BLaER1 treated with 17β-estradiol and CSF1 and Interleukin-3, amounts not matched to agents 10 nM and 100 nM (cell line): ENCODE results near the gene USP31.

ENCODE experiments used
- H3K27ac ChIP-seq, 11 experiments: shearing (Covaris generic); formaldehyde crosslinking; 2 replicates each; pipeline ENCODE4 v1.8.1; 2022
- H3K27me3 ChIP-seq, 11 experiments: shearing (Covaris generic); formaldehyde crosslinking; 2 replicates each; pipeline ENCODE4 v1.8.1; 2022
- H3K36me3 ChIP-seq, 11 experiments: shearing (Covaris generic); formaldehyde crosslinking; 2 replicates each; pipeline ENCODE4 v1.8.1; 2022
- H3K4me1 ChIP-seq, 10 experiments: shearing (Covaris generic); formaldehyde crosslinking; 2 replicates each; pipeline ENCODE4 v1.8.1; 2022
- H3K4me2 ChIP-seq, 11 experiments: shearing (Covaris generic); formaldehyde crosslinking; 2 replicates each; pipeline ENCODE4 v1.8.1; 2022
- H3K4me3 ChIP-seq, 10 experiments: shearing (Covaris generic); formaldehyde crosslinking; 2 replicates each; pipeline ENCODE4 v1.8.1; 2022
- H3K9ac ChIP-seq, 11 experiments: shearing (Covaris generic); formaldehyde crosslinking; 2 replicates each; pipeline ENCODE4 v1.8.1; 2022
- H3K9me3 ChIP-seq, 11 experiments: shearing (Covaris generic); formaldehyde crosslinking; replicated peaks in 1 of 11; 2 replicates each; pipeline ENCODE4 v1.8.1; 2022
- H4K20me1 ChIP-seq, 11 experiments: shearing (Covaris generic); formaldehyde crosslinking; 2 replicates each; pipeline ENCODE4 v1.8.1; 2022
- Cebpa-rat ChIP-seq, 11 experiments: shearing (Covaris generic); IDR thresholded peaks; 2 replicates each; pipeline ENCODE4 v1.8.1; 2022

Gene USP31

DNA sequence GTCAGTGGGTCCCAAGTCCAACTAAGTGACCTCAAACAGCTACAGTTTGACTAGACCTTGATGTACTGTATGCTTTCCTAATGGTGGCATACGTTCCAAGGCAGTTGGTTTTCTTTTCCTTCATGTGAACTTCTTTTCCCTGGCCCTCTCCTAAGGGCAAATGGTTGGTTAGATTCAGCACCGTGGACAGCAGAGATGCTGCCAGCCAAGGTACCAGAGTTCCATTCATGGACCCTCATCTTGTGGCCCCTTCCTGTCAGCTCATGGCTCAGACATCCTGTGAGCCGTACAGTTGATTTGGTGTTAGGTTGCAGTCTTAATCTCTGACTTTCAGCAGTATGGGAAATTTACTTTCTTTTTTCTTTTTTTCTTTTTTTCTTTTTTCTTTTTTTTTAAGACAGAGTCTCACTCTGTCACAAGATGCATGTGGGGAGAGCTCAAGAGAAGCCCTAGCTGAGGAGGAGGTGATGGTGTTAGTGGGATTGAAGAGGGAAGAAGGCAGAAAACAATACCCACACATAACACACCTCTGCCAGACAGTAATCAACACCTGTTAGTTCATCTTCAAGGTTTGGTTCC, 122.4 kb downstream of the USP31 start:
- Histone ChIP-seq H4K20me1 (peaks cover 0 to 4% (median 0%) of the 10 kb centered on the region in 11 experiments; a peak in 1 of 22 replicates), H3K36me3 (no peaks in the 10 kb centered on the region), H3K27me3 (no peaks in the 10 kb centered on the region; a peak in 1 of 22 replicates), H3K4me3 (no peak overlapping the region), H3K27ac (no peak overlapping the region), H3K9me3 (no peaks in the 10 kb centered on the region), H3K4me2 (no peak overlapping the region), H3K9ac (no peak overlapping the region), H3K4me1 (no peaks in the 10 kb centered on the region)
- no peak for TF ChIP-seq Cebpa-rat (IDR thresholded peaks at IDR 0.05)

DNA sequence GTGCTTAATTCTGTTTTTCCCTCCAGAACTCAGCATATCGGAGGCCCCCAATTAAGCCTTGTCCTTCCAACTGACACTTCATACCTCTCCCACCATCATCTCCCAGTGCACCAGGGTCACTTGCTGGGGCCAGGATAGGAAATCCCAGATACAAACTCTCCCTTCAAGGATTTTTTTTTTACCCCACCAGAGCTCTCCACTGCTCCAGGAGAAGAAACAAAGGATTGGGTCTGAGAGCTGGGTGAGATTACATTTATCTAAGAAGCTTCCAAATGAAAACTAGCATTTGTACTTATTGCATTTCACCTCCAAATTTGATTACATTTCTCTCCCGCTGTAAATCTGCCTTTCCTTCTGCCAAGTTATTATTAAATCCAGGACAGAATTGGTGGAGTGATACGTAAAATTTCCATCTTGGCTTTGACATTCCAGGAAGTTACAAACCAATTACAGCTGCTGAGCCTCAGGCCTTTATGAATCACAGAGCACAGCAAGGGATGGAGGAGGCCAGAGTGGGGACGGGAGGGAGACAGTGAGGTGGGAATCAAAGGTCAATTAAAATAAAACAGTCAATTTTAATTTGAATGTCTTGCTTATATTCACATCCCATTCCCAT, 123.5 kb downstream of the USP31 start:
- Histone ChIP-seq H3K27ac (no peak overlapping the region), H3K9me3 (no peaks in the 10 kb centered on the region), H4K20me1 (peaks cover 0 to 4% (median 0%) of the 10 kb centered on the region in 11 experiments; a peak in 1 of 22 replicates), H3K4me3 (no peak overlapping the region), H3K4me2 (no peak overlapping the region), H3K9ac (no peak overlapping the region), H3K27me3 (no peaks in the 10 kb centered on the region; a peak in 1 of 22 replicates), H3K36me3 (no peaks in the 10 kb centered on the region), H3K4me1 (no peaks in the 10 kb centered on the region)
- no peak for TF ChIP-seq Cebpa-rat (IDR thresholded peaks at IDR 0.05)

DNA sequence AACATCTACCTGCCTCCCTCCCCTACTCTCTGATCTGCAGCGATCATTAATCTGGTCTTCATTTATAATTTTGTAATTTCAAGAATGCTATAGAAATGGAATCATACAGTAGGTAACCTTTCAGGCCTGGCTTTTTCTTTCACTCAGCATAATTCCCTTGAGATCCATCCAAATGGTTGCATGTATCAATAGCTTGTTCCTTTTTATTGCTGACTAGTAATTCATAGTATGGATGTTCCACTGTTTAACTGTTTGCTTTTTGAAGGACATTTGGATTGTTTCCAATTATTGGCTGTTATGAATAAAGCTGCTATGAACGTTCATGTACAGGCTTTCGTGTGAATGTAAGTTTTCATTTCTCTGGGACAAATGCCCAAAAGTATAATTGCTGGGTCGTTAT, 125.2 kb downstream of the USP31 start:
- Histone ChIP-seq H3K36me3 (no peaks in the 10 kb centered on the region), H3K4me2 (no peak overlapping the region), H3K4me1 (no peaks in the 10 kb centered on the region), H4K20me1 (peaks cover 0 to 4% (median 0%) of the 10 kb centered on the region in 11 experiments; a peak in 1 of 22 replicates), H3K4me3 (no peak overlapping the region), H3K9ac (no peak overlapping the region), H3K27me3 (no peaks in the 10 kb centered on the region; a peak in 1 of 22 replicates), H3K27ac (no peak overlapping the region), H3K9me3 (peaks cover 0 to 6% (median 0%) of the 10 kb centered on the region in 11 experiments; a peak in 2 of 22 replicates)
- no peak for TF ChIP-seq Cebpa-rat (IDR thresholded peaks at IDR 0.05)

DNA sequence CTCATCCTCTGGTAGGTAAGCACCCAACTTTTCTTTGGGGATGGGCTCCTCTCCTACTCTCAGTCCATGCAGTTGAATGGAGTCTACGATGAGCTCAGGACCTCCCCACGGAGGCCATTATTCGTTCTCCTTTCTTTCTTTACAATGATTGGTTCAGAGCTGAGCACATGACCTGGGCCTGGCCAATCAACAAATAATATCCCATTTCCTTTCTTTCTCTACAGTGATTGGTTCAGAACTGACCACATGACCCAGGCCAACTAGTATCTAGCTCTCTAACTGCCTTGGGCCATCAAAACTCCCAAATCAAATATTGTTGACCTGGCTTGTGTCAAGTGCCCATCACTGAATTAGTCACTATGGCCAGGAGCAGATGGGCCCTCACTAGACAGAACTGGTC, 129.2 kb downstream of the USP31 start:
- Histone ChIP-seq H4K20me1 (no peaks in the 10 kb centered on the region), H3K27me3 (no peaks in the 10 kb centered on the region), H3K9me3 (peaks cover 0 to 6% (median 0%) of the 10 kb centered on the region in 11 experiments; a peak in 2 of 22 replicates), H3K9ac (no peak overlapping the region), H3K36me3 (no peaks in the 10 kb centered on the region), H3K4me3 (no peak overlapping the region), H3K4me1 (peaks cover 0 to 12% (median 9%) of the 10 kb centered on the region in 10 experiments; a peak in 14 of 20 replicates), H3K4me2 (no peak overlapping the region), H3K27ac (no peak overlapping the region)
- TF ChIP-seq Cebpa-rat (IDR thresholded peaks at IDR 0.05), result no peak

DNA sequence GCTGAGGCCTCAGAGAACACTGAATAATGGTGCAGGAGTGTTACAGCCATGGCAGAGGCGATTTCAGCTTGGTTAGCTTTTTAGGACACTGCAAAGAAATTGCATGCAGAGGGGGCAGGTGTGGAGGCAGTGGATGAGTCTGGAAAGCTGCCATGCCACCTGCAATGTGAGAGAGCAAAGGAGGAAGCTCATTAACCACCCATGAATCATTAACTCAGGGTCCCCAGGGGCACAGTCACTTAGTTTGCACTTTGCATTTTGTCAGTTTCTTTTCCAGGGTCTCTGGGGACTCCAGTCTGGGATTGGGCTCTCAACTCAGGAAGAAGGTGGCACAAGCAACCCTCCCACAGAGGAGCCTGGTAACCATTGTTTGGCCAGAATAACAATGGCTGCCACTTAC, 132.9 kb downstream of the USP31 start:
- H3K4me2 ChIP-seq, result peak overlapping the region in 8 of 11 experiments; percentile 9 to 42 (median 32); a peak in 12 of 22 replicates
- peaks cover 0 to 6% (median 0%) of the 10 kb centered on the region in 11 experiments; a peak in 2 of 22 replicates for H3K9me3 ChIP-seq
- no peaks in the 10 kb centered on the region for H3K27me3 ChIP-seq
- TF ChIP-seq Cebpa-rat (IDR thresholded peaks at IDR 0.05), result no peak
- H3K9ac ChIP-seq, result no peak overlapping the region
- H3K4me3 ChIP-seq, result no peak overlapping the region
- peaks cover 8 to 15% (median 10%) of the 10 kb centered on the region in 10 experiments; a peak in 15 of 20 replicates for H3K4me1 ChIP-seq
- H4K20me1 ChIP-seq, result no peaks in the 10 kb centered on the region
- H3K36me3 ChIP-seq, result no peaks in the 10 kb centered on the region
- no peak overlapping the region for H3K27ac ChIP-seq

- TF ChIP-seq Cebpa-rat (IDR thresholded peaks at IDR 0.05), result no peak
- Histone ChIP-seq H3K4me1 (peaks cover 8 to 15% (median 10%) of the 10 kb centered on the region in 10 experiments; a peak in 15 of 20 replicates), H3K9ac (no peak overlapping the region), H3K4me2 (peak overlapping the region in 2 of 11 experiments; percentile 34 to 35; a peak in 2 of 22 replicates), H3K36me3 (no peaks in the 10 kb centered on the region), H4K20me1 (no peaks in the 10 kb centered on the region), H3K27ac (no peak overlapping the region), H3K27me3 (no peaks in the 10 kb centered on the region), H3K9me3 (peaks cover 0 to 6% (median 0%) of the 10 kb centered on the region in 11 experiments; a peak in 2 of 22 replicates), H3K4me3 (no peak overlapping the region)
Measured at GRCh38 chr16:23015580-23015979, 133.7 kb downstream of the USP31 start.

DNA sequence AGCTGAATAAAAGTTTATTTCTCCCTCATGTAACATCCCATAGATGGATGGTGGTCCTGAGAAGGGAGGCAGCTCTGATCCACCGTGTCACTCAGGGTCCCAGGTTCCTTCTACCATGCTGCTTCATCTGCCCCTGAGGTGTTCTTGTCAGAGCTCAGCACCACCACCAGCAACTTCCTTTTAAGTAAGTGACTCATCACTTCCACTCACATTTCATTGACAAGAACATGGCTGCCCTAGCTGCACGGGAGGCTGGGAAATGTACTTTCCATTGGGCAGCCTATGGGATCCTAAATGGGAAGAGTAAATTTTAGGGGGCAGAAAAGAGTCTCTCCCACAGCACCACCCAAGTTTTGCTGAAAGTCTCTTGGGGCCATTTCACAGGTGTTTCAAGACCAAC, 134.7 kb downstream of the USP31 start:
- no peak for TF ChIP-seq Cebpa-rat (IDR thresholded peaks at IDR 0.05)
- H3K4me1 ChIP-seq, result peaks cover 8 to 15% (median 10%) of the 10 kb centered on the region in 10 experiments; a peak in 15 of 20 replicates
- H3K4me2 ChIP-seq, result peak overlapping the region in 3 of 11 experiments; percentile 14 to 17 (median 16); a peak in 5 of 22 replicates

More for the DNA sequence above, 134.7 kb downstream of the USP31 start:
- no peak overlapping the region for H3K9ac ChIP-seq
- H3K27ac ChIP-seq, result no peak overlapping the region
- H3K4me3 ChIP-seq, result no peak overlapping the region
- H4K20me1 ChIP-seq, result no peaks in the 10 kb centered on the region
- no peaks in the 10 kb centered on the region for H3K27me3 ChIP-seq
- H3K36me3 ChIP-seq, result no peaks in the 10 kb centered on the region
- H3K9me3 ChIP-seq, result no peaks in the 10 kb centered on the region
